Measurements from ENCODE around the gene IL31.

DNA sequence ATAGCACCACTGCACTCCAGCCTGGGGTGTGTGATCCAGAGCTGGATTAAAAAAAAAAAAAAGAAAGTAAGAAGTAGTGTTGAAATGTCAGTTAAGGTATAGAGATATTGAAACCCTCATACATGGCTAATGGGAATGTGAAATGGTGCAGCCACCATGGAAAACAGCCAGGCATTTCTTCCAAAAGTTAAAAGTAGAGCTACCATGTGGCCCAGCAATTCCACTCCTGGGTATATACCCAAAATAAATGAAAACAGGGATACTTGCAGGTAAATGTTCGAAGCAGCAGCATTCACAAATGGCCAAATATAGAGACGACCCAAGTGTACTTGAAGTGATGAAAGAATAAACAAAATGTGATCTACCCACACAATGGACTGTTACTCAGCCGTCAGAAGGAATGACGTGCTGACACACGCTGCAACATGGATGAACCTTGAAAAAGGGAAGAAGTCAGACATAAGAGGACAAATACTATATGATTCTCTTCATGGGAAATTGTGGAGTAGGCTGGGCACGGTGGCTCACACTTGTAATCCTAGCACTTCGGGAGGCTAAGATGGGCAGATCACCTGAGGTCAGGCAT lies 15.2 kb downstream of the IL31 start:
- TF ChIP-seq ZNF274 (IDR thresholded peaks at IDR 0.05; ENCODE audit: low read depth, low read length): no peak
- no peak for TF ChIP-seq YY1 (IDR thresholded peaks at IDR 0.05; ENCODE audit: insufficient read depth, insufficient read length)

Measured in NT2/D1 (cell line).